Fibroblast of skin of abdomen (primary cell): Measurements from ENCODE around the gene NME3.
"Not testable (repeated sequence)": the region's sequence is repeated elsewhere in the genome, so short reads cannot be mapped to it uniquely, and the experiment has no call there.

Experiments used
- DNase-seq: peaks from one replicate; pipeline ENCODE4 v3.0.0-alpha.2; 2013

Gene NME3

GRCh38 chr16:1745900-1746692 lies 25.2 kb downstream of the NME3 start:
- peak; percentile 72 for DNase-seq

DNA sequence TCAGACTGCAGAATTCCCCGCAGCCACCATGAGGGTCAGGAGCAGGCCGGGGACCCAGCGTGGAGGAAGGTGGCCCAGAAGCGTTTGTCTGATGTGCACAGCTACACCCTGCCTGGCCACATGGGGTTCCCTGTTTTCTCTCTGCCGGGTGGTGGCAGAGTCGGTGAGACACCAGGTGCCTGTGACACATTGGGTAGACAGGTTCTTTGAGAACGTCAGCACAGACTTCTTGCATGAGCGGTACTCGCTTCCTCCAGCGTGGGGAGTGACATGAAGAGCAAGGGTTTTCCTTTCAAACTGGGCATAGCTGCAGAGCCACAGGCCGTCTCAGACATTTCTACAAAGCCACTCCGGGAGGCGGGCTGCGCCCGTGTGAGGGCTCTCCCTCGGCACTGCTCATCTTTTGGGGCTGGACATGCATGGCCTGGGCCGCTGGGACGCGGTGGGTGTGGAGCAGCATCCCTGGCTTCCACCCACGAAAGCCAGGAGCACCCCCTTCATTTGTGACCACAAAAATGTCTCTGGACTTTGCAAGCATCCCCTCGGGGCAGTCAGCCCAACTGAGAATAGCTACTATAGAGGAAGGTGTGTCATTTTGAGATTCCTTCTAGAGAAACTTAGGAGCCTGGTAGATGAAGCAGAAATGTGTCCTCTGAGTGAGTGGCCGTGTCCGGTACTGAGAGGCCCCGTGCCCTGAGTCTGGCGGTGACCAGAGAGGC lies 26.0 kb downstream of the NME3 start:
- peak; percentile 77 for DNase-seq

DNA sequence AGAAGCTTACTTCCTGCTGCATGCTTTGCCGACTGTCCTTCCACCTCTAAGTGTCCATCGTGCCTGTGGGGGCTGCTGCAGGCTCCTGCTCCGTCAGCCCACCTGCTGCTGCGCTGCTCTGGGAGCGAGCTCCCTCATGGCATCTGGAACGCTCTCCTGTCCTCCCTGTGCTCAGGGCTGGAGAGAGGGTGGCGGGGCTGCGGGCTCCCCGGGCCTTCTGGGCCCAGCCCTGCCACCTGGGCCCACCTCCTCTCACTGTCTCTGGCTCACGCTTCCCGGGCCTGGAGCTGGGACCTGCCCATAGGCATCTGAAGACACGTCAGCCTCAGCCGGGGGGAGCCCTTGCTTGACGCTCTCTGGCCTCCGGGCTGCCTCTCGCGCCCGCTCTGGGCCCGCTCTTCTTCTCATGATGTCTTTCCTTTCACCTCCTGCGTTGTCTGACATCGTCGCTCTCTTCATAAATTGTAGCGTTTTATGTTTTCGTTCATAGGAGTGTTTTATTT lies 27.0 kb downstream of the NME3 start:
- no peak for DNase-seq

DNA sequence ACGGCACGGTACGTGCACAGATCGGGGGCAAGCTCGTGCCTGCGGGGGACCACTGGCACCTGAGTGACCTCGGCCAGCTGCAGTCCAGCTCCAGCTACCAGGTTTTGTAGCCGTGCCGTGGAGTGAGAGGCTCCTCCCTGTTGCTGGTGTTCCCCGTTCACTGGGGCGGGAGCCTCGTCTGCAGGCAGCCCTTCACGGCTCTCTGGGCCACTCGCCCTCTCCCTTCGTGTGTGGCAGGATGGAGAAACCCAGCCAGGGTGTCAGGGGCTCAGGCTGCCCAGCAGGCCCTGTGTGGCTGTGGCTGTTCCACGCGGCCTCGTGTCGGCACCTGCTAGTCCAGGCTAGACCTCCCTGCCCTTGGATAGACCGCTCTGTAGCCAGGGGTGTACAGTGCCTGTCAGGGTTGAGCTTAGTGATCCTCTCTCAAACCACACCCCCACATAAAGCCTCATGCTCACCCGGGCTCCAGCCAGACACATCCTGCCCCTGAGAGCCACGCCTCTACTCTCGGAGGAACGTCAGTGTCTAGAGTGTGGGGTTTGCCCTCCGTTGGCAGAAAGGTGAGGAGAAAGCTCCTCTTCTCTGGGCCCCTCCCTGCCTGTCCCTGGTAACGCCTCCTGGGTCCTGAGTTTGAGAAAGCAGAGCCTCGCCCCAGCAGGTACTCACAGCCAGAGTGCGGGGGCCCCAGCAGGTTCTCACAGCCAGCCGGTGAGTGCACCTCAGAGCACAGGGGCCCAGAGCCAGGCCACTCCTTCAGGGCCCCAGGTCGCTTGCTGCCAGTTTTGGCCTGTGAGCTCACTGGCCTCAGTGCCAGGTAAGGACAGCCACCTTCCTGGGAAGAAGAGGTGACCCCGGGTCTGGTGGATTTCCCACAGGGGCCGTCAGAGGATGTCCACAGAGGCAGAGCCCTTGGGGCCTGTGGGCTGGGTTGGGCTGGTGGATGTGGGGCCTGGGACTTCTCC lies 27.7 kb downstream of the NME3 start:
- no peak for DNase-seq

- no peak for DNase-seq
Measured at GRCh38 chr16:1741553-1742165, 29.7 kb downstream of the NME3 start.

- DNase-seq, result no peak
Measured at GRCh38 chr16:1740781-1741490, 30.4 kb downstream of the NME3 start.

GRCh38 chr16:1740234-1740633 lies 31.1 kb downstream of the NME3 start:
- no peak for DNase-seq

- DNase-seq, result no peak
Measured at GRCh38 chr16:1734816-1735215, 36.5 kb downstream of the NME3 start.

GRCh38 chr16:1734123-1734522 lies 37.2 kb downstream of the NME3 start:
- DNase-seq, result no peak

DNA sequence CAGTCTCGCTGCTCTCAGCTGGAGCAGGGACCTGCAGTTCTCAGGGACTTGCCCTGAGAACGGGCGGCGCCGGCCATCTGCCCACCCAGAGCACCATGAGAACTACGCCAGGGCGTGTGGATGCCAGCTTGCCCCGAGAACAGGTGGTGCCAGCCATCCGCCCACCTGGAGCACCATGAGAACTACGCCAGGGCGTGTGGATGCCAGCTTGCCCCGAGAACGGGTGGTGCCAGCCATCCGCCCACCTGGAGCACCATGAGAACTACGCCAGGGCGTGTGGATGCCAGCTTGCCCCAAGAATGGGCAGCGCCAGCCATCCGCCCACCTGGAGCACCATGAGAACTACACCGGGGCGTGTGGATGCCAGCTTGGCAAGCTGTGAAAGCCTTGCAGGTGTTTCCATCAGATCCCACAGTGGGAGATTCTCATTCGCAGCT lies 38.8 kb downstream of the NME3 start:
- not testable (repeated sequence) for DNase-seq

- DNase-seq, result no peak
Measured at GRCh38 chr16:1732071-1732470, 39.3 kb downstream of the NME3 start.

GRCh38 chr16:1731603-1732002 lies 39.7 kb downstream of the NME3 start:
- no peak for DNase-seq

DNA sequence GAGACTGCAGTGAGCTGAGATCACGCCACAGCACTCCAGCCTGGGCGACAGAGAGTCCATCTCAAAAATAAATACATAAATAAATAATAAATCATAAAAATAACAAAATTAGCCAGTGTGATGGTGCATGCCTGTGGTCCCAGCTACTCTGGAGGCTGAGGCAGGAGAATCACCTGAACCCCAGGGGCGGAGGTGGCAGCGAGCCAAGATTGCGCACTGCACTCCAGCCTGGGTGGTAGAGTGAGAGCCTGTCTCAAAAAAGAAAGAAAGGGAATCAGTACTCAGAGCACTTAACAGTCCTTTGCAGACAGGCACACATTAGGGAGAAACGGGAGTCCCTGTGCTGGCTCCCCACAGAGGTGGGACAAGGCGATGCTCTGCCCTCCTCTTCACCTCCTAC lies 40.3 kb downstream of the NME3 start:
- DNase-seq, result no peak

DNA sequence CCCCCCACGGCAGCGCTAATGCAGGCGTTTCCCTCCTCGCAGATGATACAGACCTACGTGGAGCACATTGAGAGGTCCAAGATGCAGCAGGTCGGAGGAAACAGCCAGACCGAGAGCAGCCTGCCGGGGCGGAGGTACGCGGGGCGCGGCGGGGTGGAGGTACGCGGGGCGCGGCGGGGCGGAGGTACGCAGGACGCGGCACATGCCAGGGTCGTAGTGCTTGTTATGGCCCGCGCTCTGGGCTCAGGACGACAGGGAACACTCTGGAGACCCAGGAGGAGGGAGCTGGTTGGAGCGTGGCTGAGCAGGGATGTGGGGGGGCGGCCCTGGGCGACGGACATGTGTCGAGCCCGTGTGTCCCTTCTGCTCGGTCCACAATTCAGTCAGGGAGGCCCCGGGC lies 41.9 kb downstream of the NME3 start:
- no peak for DNase-seq

DNA sequence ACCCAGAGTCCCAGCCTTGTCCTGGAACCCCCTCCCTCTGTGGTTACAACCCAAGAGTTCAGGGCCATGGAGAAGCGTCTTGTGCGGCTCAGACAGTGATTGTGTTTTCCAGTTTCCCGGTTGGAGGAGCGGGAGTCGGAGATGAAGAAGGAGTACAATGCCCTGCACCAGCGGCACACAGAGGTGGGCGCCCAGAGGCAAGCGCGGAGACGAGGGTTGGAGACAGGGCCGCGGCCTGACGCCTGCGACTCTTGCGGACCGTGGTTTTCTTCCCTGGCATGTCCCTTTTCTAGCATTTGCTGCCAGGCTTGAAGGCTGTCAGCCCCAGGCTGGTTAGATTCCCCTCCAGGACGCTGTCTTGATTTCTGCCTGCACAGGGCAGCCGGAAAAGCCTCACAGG lies 42.3 kb downstream of the NME3 start:
- DNase-seq, result no peak

DNA sequence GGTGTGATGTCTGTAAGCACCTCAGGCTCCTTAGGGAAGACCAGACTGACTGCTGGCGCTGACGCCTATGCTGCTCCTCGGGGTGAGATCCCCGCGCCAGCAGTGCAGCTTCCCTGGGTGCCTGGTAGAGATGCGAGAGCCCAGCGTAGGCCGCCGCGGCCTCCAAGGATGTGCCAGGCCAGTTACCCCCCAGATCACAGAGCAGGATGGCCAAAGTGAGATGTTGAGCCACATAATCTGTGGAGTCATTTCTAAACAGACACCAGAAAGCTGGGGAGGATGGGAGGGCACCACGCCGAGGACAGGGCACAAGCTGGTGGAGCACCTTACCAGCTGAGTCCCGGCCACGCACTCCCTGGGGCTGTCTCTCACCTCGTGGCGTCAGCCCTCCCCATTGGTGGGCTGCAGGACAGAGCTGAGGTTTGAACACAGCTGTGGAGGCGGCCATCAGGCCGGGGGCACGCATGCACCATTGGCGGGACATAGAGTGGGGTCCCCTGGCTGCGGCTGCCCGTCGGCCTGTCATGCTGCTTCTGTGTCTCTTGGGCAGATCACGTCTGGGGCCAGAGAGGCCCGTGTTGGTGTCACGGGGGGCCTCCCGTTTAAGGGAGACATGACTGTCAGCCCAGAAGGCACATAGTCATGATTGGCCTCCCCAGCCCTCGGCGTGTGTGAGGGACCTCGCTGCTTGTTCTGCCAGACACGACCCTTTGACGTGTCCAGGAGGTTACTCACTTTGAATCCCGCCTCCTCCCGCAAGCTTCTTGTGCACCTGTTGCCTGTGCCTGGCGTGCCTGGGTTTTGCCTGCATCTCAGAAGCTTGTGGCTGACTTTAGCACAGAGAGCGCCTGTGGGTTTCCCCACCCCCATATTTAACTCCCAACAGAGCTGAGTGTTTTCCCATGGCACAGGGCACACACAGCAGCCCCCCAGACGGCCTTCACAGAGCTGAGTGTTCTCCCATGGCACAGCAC lies 43.4 kb downstream of the NME3 start:
- no peak for DNase-seq

DNA sequence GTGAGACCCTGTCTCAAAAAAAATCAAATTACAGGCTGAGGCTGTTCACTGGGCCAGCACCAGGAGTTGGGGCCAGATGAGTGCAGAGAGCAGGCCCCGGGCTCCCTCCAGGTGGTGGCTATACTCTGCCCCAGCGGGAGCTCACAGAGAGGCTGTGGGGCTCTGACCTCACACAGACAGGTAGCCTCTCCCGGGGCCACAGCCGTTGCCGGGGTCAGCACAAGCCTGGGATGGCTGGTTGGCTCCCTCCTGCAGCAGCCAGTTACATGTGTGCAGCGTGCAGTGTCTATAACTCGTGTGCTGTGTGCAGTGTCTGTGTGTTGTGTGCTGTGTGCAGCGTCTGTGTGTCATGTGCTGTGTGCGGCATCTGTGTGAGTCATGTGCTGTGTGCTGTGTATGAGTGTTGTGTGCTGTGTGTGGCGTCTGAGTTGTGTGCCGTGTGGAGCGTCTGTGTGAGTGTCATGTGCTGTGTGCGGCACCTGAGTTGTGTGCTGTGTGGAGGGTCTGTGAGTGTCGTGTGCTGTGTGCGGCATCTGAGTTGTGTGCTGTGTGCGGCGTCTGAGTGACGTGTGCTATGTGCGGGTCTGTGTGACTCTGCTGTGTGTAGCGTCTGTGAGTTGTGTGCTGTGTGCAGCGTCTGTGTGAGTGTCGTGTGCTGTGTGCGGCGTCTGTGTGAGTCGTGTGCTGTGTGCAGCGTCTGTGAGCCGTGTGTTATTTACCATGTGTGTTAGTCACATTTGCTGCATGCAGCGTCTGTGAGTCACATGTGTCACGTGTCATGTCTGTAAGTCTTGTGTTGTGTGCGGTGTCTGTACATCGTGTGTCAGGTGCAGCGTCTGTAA lies 44.5 kb downstream of the NME3 start:
- no peak for DNase-seq

DNA sequence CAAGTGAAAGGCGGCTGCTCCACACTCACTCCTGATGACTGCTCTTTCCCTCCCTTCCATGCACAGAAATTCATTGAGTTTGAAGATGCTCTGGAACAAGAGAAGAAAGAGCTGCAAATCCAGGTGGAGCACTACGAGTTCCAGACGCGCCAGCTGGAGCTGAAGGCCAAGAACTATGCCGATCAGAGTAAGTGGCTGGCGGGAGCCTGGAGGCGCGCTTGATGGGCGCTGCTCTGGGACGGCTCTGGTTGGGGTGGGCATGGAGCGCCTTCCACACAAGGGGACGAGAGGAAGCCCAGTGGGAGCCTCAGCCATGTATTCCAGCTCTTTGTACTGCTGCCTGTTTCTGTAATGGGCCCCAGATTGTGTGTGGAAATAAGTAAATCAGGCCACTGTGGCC lies 46.9 kb downstream of the NME3 start:
- DNase-seq, result no peak

- DNase-seq, result peak; percentile 19
Measured at GRCh38 chr16:1723450-1724147, 47.7 kb downstream of the NME3 start.
